Neuronal stem cell (in vitro differentiated cells): ENCODE results near the gene VAC14.

ENCODE experiments used
- DNase-seq: peaks from one replicate; pipeline ENCODE4 v3.0.0-alpha.2; 2013; ENCODE audit warnings: low spot score
- H2AFZ ChIP-seq: one replicate; pipeline ENCODE4 v1.6.1; 2013; ENCODE audit warnings: mild to moderate bottlenecking, low read length, inconsistent platforms
- H2AK5ac ChIP-seq: 2 replicates; pipeline ENCODE4 v1.6.1; 2013; ENCODE audit warnings: low read depth, mild to moderate bottlenecking, inconsistent platforms, low read length, moderate library complexity, mixed read lengths
- H2BK120ac ChIP-seq: 2 replicates; pipeline ENCODE4 v1.6.1; 2013; ENCODE audit warnings: low read depth, mild to moderate bottlenecking, inconsistent platforms, low read length, moderate library complexity, mixed read lengths
- H2BK12ac ChIP-seq: one replicate; pipeline ENCODE4 v1.6.1; 2013; ENCODE audit warnings: low read length, inconsistent platforms
- H2BK15ac ChIP-seq: 2 replicates; pipeline ENCODE4 v1.6.1; 2013; ENCODE audit warnings: mild to moderate bottlenecking, low read length, inconsistent platforms, mixed read lengths
- H2BK5ac ChIP-seq: one replicate; pipeline ENCODE4 v1.6.1; 2013; ENCODE audit warnings: inconsistent platforms, mild to moderate bottlenecking, low read length, moderate library complexity
- H3K14ac ChIP-seq: one replicate; pipeline ENCODE4 v1.6.1; 2013; ENCODE audit warnings: low read length, inconsistent platforms
- H3K18ac ChIP-seq: 2 replicates; pipeline ENCODE4 v1.6.1; 2013; ENCODE audit warnings: low read length, inconsistent platforms
- H3K23ac ChIP-seq: 2 replicates; pipeline ENCODE4 v1.6.1; 2013; ENCODE audit warnings: low read depth, mild to moderate bottlenecking, mixed read lengths, low read length, inconsistent platforms; ENCODE audit not compliant: poor library complexity
- H3K27ac ChIP-seq: replicated peaks from 3 replicates; pipeline ENCODE4 v1.5.1; 2013; ENCODE audit warnings: low read length, inconsistent platforms
- H3K27me3 ChIP-seq, 3 experiments: 2 replicates each; pipeline ENCODE4 v1.6.1; 2013; ENCODE audit warnings: low read length in 3 of 3, mild to moderate bottlenecking in 2 of 3, inconsistent platforms in 1 of 3, low read depth in 1 of 3, mixed read lengths in 1 of 3, moderate library complexity in 1 of 3; ENCODE audit not compliant: control insufficient read depth in 3 of 3, insufficient read depth in 3 of 3
- H3K36me3 ChIP-seq, 2 donors: replicated peaks in 1 of 2; 2 replicates each; pipeline ENCODE4 v1.6.1; 2013; ENCODE audit warnings: low read length in 2 of 2; ENCODE audit not compliant: control insufficient read depth in 2 of 2, insufficient read depth in 2 of 2
- H3K4ac ChIP-seq: 2 replicates; pipeline ENCODE4 v1.6.1; 2013; ENCODE audit warnings: inconsistent platforms, mild to moderate bottlenecking, low read length, moderate library complexity
- H3K4me1 ChIP-seq, 2 donors: 1 replicate in 1 of 2; 2 replicates in 1 of 2; pipeline ENCODE4 v1.6.1; 2013; ENCODE audit warnings: low read length in 2 of 2, low read depth in 1 of 2; ENCODE audit not compliant: control insufficient read depth in 2 of 2, insufficient read depth in 1 of 2
- H3K4me2 ChIP-seq: one replicate; pipeline ENCODE4 v1.6.1; 2013; ENCODE audit warnings: mild to moderate bottlenecking, low read length, inconsistent platforms; ENCODE audit not compliant: insufficient read depth, poor library complexity, severe bottlenecking
- H3K4me3 ChIP-seq, 2 donors: 2 replicates each; pipeline ENCODE4 v1.5.1; 2013; ENCODE audit warnings: low read length in 2 of 2, mild to moderate bottlenecking in 2 of 2, inconsistent platforms in 1 of 2, moderate library complexity in 1 of 2
- H3K79me1 ChIP-seq: one replicate; pipeline ENCODE4 v1.6.1; 2013; ENCODE audit warnings: low read depth, mild to moderate bottlenecking, inconsistent platforms, low read length, moderate library complexity
- H3K9ac ChIP-seq: one replicate; pipeline ENCODE4 v1.6.1; 2013; ENCODE audit warnings: mild to moderate bottlenecking, low read depth, low read length, inconsistent platforms; ENCODE audit not compliant: poor library complexity
- H3K9me3 ChIP-seq, 2 donors: replicated peaks in 1 of 2; 2 replicates each; pipeline versions ENCODE3 to v1.6.1; 2013; ENCODE audit warnings: low read length in 2 of 2, mild to moderate bottlenecking in 2 of 2, inconsistent platforms in 1 of 2, low read depth in 1 of 2, mixed read lengths in 1 of 2, moderate library complexity in 1 of 2; ENCODE audit not compliant: control insufficient read depth in 2 of 2, insufficient read depth in 1 of 2
- H4K8ac ChIP-seq: one replicate; pipeline ENCODE4 v1.6.1; 2013; ENCODE audit warnings: low read depth, mild to moderate bottlenecking, inconsistent platforms, low read length, moderate library complexity
- H4K91ac ChIP-seq: one replicate; pipeline ENCODE4 v1.6.1; 2013; ENCODE audit warnings: low read length, low read depth, mild to moderate bottlenecking, inconsistent platforms; ENCODE audit not compliant: poor library complexity
- WGBS, 2 donors: extraction: QIAGEN DNeasy Blood & Tissue Kit; methylation state at CpG; one replicate each; pipeline ENCODE4 v1.1.7; 2013; ENCODE audit warnings: missing lambda C conversion rate in 2 of 2, mixed read lengths in 1 of 2; ENCODE audit not compliant: insufficient read length in 2 of 2, insufficient replicate concordance in 1 of 2; ENCODE audit errors: extremely low coverage in 2 of 2; 5-methylcytosine and 5-hydroxymethylcytosine counted together

VAC14 gene

DNA sequence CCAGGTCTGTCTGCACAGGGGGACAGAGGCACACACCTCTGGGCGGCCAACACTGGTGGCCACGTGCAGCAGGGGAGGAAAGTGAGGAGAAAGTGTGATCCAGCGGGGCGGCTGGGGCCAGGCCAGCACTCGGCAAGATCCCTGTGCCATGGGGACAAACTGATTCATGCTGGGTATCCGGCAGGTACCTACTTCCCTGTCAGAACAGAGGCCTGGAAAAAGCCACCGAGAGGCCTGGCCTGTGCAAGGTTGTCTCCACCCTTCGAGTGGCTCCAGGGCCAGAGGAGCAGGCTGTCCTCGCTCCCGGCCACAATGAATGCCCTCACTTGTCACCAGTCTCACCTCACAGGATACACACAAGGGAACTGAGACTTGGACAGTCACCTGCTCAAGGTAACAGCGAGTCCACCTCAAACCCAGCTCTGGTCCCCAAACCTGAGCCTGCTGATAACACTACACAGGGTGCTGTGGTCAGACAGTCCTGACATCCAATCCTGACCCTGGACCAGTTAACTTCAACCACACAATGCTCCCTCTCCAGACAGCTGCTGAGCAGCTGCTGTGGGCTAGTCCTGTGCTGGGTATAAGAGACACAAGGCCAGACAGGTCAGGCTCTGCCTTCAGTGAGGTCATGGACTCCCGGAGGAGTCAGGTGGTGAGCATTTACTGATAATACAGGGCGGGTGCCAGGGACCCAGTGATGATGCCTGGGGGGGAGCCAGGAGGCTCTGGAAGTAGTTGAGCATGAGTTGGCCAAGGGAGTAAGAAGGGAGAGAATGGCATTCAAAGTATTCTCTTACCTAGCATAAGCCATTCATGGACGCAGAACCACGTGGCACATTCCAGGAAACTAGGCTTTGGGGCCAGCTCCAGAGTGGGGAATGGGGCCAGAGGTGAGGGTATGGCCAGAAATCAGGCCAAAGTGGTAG, 53.0 kb downstream of the VAC14 start:
- Histone ChIP-seq H3K36me3 (peaks cover 9 to 26% of the 10 kb centered on the region in 2 donors), H3K14ac (no peak overlapping the region), H3K27ac (no peak overlapping the region), H3K9ac (no peak overlapping the region), H2AFZ (no peak overlapping the region), H3K4me2 (no peak overlapping the region), H3K79me1 (no peaks in the 10 kb centered on the region), H3K4me1 (peaks cover 12 to 39% of the 10 kb centered on the region in 2 donors), H2BK5ac (no peak overlapping the region), H2BK15ac (no peak overlapping the region), H4K91ac (no peak overlapping the region), H2BK120ac (no peak overlapping the region), H2BK12ac (no peak overlapping the region), H3K27me3 (no peaks in the 10 kb centered on the region), H2AK5ac (no peak overlapping the region), H3K9me3 (peaks cover 3 to 4% of the 10 kb centered on the region in 2 donors), H3K23ac (no peak overlapping the region), H4K8ac (no peak overlapping the region), H3K18ac (peak overlapping the region; percentile 78), H3K4me3 (no peak overlapping the region), H3K4ac (no peak overlapping the region)
- WGBS, 2 donors, result no CpG with 5 or more reads among the region's 15 CpGs
- no peak for DNase-seq

DNA sequence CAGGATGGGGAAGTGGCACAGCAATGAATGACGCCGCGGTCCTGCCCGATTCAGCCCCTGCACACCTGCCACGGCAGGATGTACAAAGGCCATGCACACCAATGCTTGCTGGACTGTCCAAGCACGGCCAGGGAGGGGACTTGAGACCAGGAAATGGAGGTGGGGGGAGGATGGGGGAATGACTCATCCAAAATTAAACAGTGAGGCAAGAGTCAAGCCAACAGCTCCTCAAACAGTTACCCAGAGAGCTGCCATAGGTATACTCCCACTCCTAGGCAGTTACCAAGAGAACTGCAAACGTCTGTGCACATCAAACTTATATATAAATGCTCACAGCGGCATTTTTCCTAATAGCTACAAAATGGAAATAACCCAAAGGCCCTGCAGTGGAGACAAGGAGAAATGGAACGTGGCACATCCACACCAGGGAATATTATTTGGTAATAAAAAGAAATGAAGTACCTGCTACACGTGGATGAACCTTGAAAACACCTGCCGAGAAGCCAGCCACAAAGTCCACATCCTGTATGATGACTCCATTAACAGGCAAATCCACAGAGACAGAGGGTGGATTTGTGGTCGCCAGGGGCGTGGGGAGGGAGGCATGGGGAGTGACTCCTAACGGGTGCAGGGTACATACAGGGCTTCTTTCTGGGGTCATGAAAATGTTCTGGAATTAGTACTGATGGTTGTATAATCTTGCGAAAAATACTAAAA, 54.1 kb downstream of the VAC14 start:
- no peak overlapping the region for H2AK5ac ChIP-seq
- whole genome bisulfite sequencing, 2 donors, result no CpG with 5 or more reads among the region's 15 CpGs
- no peak overlapping the region for H2BK120ac ChIP-seq
- H2BK5ac ChIP-seq, result no peak overlapping the region
- peaks cover 12 to 39% of the 10 kb centered on the region in 2 donors for H3K4me1 ChIP-seq
- no peaks in the 10 kb centered on the region for H3K27me3 ChIP-seq
- peaks cover 9 to 35% of the 10 kb centered on the region in 2 donors for H3K36me3 ChIP-seq
- H2AFZ ChIP-seq, result no peak overlapping the region
- H3K9me3 ChIP-seq, result peaks cover 3 to 4% of the 10 kb centered on the region in 2 donors
- H4K91ac ChIP-seq, result no peak overlapping the region
- H2BK15ac ChIP-seq, result no peak overlapping the region
- no peak overlapping the region for H4K8ac ChIP-seq
- H3K9ac ChIP-seq, result peak overlapping the region; percentile 24
- no peak overlapping the region for H2BK12ac ChIP-seq
- no peak overlapping the region for H3K23ac ChIP-seq
- DNase-seq, result no peak
- no peaks in the 10 kb centered on the region for H3K79me1 ChIP-seq
- H3K27ac ChIP-seq, result no peak overlapping the region
- no peak overlapping the region for H3K14ac ChIP-seq
- H3K4me2 ChIP-seq, result no peak overlapping the region
- peak overlapping the region; percentile 28 for H3K18ac ChIP-seq
- H3K4ac ChIP-seq, result no peak overlapping the region
- H3K4me3 ChIP-seq, result no peak overlapping the region

DNA sequence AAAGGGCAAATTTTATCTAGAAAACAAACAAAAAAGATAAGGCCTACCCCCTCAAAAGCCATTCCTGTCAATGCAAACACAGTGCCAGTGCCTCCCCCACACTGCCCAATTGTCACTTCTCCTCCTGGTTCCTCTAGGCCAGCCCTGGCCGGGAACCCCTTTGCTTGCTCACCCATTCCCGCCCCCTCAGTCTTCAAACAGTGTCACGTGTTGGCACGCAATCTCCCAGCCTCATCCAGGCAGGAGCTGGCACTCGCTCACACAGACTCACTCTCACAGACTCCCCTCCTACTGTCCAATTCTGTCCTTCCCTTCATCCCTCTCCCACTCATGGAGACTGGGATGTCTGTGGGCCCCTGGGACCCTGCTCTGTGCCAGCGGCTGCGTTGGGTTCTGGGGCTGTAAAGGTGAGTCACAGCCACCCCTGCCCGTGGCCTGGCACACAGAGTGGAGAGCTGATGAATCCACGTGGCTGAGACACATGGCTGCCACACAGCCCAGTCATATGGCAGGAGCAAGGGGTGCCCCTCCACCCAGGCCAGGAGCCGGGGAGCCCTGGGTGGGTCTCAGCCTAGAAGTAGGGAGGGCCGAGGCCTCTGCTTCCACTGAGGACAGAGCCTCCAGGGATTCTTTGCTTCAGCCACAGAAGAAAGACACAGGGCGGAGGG, 54.8 kb downstream of the VAC14 start:
- Histone ChIP-seq H3K9ac (peak overlapping the region; percentile 24), H3K18ac (peak overlapping the region; percentile 28), H3K27me3 (no peaks in the 10 kb centered on the region), H2BK12ac (no peak overlapping the region), H3K4me2 (no peak overlapping the region), H3K4ac (no peak overlapping the region), H3K27ac (no peak overlapping the region), H4K91ac (no peak overlapping the region), H3K23ac (peak overlapping the region; percentile 0), H2AK5ac (no peak overlapping the region), H4K8ac (no peak overlapping the region), H3K79me1 (no peaks in the 10 kb centered on the region), H2BK120ac (no peak overlapping the region), H2BK5ac (no peak overlapping the region), H3K4me1 (peaks cover 12 to 35% of the 10 kb centered on the region in 2 donors), H3K14ac (no peak overlapping the region), H2AFZ (no peak overlapping the region), H2BK15ac (no peak overlapping the region), H3K36me3 (peaks cover 9 to 42% of the 10 kb centered on the region in 2 donors), H3K9me3 (peaks cover 3 to 4% of the 10 kb centered on the region in 2 donors), H3K4me3 (no peak overlapping the region)
- WGBS, 2 donors, result no CpG with 5 or more reads among the region's 12 CpGs
- DNase-seq, result no peak
